ENCODE results near the gene RNU6-9. TPM values are rescaled to one million over a fixed set of nuclear protein-coding genes. Genes with fewer than 3 reads are reported as not detected.

Gene RNU6-9
- total RNA-seq, 4 donors from 2014 or later: not detected

- WGBS, 2 donors (ENCODE audit: low coverage in 1 of 2): 100% methylated on average over 2 to 3 of the region's 26 CpGs
- peaks cover 0 to 6% (median 0%) of the 10 kb centered on the region in 3 donors for H3K4me1 ChIP-seq
- H3K27ac ChIP-seq: no peak overlapping the region
- H3K9me3 ChIP-seq: no peaks in the 10 kb centered on the region
- no peaks in the 10 kb centered on the region for H3K27me3 ChIP-seq
- H3K36me3 ChIP-seq: peaks cover 0 to 48% of the 10 kb centered on the region in 2 donors
- TF ChIP-seq POLR2A (IDR thresholded peaks at IDR 0.05) (no peak), CTCF (IDR thresholded peaks at IDR 0.05) (no peak), POLR2AphosphoS5 (IDR thresholded peaks at IDR 0.05) (no peak), EP300 (IDR thresholded peaks at IDR 0.05) (no peak)
- no peak overlapping the region for H3K4me3 ChIP-seq
- ATAC-seq: no peak
These were observed 4.3 kb downstream of the RNU6-9 start for GRCh38 chr19:897442-898039.

DNA sequence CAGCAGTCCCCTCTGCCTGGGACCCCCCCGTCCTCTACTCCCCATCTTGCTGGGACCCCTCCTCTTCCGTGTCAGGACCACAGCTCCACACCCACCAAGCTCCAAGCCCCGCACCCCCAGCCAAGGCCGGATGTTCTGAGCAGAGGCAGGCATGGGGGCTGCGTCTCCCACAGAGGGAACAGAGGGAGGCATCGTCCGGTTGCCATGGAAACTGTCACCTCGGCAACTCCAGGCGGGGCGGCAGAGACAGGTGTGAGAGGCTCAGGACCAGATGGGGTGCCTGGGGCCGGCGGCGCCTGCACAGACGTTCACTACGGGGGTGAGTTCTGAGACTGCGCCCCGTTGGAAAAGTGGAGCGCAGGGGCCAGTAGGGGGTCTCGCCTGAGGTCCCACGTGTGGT is 5.4 kb downstream of the RNU6-9 start:
- Histone ChIP-seq H3K27ac (no peak overlapping the region), H3K4me1 (peaks cover 0 to 3% (median 0%) of the 10 kb centered on the region in 3 donors), H3K4me3 (no peak overlapping the region), H3K9me3 (no peaks in the 10 kb centered on the region), H3K36me3 (peaks cover 0 to 48% of the 10 kb centered on the region in 2 donors), H3K27me3 (no peaks in the 10 kb centered on the region)
- no peak for ATAC-seq
- no peak for TF ChIP-seq CTCF (IDR thresholded peaks at IDR 0.05)
- no peak for TF ChIP-seq POLR2A (IDR thresholded peaks at IDR 0.05)
- TF ChIP-seq EP300 (IDR thresholded peaks at IDR 0.05): no peak
- no peak for TF ChIP-seq POLR2AphosphoS5 (IDR thresholded peaks at IDR 0.05)
- WGBS, 2 donors (ENCODE audit: low coverage in 1 of 2): 79% methylated on average over 11 of the region's 20 CpGs; no CpG with 5 or more reads in 1 of the 2 donors

DNA sequence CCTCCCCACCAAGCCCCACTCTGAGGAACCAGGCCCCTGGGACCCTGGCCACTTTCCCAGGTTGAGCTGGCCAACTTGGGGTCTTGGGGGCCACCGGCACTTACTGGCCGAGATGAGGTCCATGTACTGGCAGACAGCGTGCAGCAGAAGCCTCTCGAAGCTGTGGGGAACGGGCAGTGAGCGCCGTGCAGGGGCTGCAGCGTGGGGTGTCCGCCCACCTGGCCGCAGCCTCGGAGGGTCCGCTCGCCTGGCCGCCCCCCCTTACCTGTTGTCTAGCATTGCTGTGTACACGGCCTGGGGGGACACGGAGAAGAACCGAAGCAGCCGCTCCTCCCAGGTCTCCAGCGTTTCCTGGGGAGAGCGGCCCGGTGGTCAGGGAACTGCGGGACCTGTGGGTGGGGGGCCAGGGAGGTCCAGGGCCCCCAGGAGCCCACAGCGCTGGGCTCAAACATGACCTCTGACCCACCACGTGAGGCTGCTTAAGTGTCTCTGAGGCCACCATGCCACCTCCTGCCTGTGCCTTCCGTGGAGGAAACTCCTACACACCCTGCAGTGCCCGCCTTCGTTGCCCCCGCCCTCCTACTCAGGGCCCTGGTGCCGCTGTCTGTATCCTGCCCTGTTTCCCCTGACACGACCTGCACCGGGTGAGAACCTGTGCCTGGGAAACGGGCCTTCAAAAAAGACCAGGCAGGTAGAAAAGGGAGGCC is 6.2 kb downstream of the RNU6-9 start:
- no peak for TF ChIP-seq CTCF (IDR thresholded peaks at IDR 0.05)
- no peak for TF ChIP-seq POLR2AphosphoS5 (IDR thresholded peaks at IDR 0.05)
- no peak for TF ChIP-seq EP300 (IDR thresholded peaks at IDR 0.05)
- TF ChIP-seq POLR2A (IDR thresholded peaks at IDR 0.05): no peak
- no peak for ATAC-seq
- no CpG with 5 or more reads among the region's 32 CpGs for WGBS, 2 donors (ENCODE audit: low coverage in 1 of 2)
- Histone ChIP-seq H3K27me3 (no peaks in the 10 kb centered on the region), H3K4me1 (no peaks in the 10 kb centered on the region), H3K36me3 (peaks cover 0 to 48% of the 10 kb centered on the region in 2 donors), H3K9me3 (no peaks in the 10 kb centered on the region), H3K4me3 (no peak overlapping the region), H3K27ac (no peak overlapping the region)

GRCh38 chr19:900043-900301 is 6.7 kb downstream of the RNU6-9 start:
- Histone ChIP-seq H3K4me3 (no peak overlapping the region), H3K27me3 (no peaks in the 10 kb centered on the region), H3K4me1 (no peaks in the 10 kb centered on the region), H3K36me3 (peaks cover 0 to 48% of the 10 kb centered on the region in 2 donors), H3K27ac (no peak overlapping the region), H3K9me3 (no peaks in the 10 kb centered on the region)
- TF ChIP-seq CTCF (IDR thresholded peaks at IDR 0.05) (no peak), POLR2AphosphoS5 (IDR thresholded peaks at IDR 0.05) (no peak)
- WGBS, 2 donors (ENCODE audit: low coverage in 1 of 2): 76 to 94% methylated on average over 2 of the region's 15 CpGs
- no peak for ATAC-seq

All from gastroesophageal sphincter (tissue), 4 donors.